Upper lobe of left lung (tissue), 6 donors: ENCODE data around the gene PIP4K2C. TPM values are rescaled to one million over a fixed set of nuclear protein-coding genes. Genes with fewer than 3 reads are reported as not detected.

ENCODE experiments used
- ATAC-seq, 2 donors: fragments of 200-7000 bp; cut with Tn5 transposase; one replicate each; pipeline ENCODE4 v1.9.1; 2022; ENCODE audit warnings: mild to moderate bottlenecking in 2 of 2, moderate library complexity in 2 of 2; ENCODE audit not compliant: low FRiP score in 2 of 2
- DNase-seq, 2 donors: peaks; one replicate each; pipeline ENCODE4 v3.0.0-alpha.2; 2019 to 2020
- H3K27ac ChIP-seq, 4 donors: fragments of 200-600 bp; sonication (generic); one replicate each; pipeline ENCODE4 v1.5.1; 2016 to 2019
- H3K27me3 ChIP-seq, 4 donors: fragments of 200-600 bp; sonication (generic); one replicate each; pipeline ENCODE4 v1.5.1; 2017 to 2019
- H3K36me3 ChIP-seq, 4 donors: fragments of 200-600 bp; sonication (generic); one replicate each; pipeline ENCODE4 v1.5.1; 2016 to 2019
- H3K4me1 ChIP-seq, 4 donors: fragments of 200-600 bp; sonication (generic); one replicate each; pipeline ENCODE4 v1.5.1; 2018 to 2019
- H3K4me3 ChIP-seq, 4 donors: fragments of 200-600 bp; sonication (generic); one replicate each; pipeline ENCODE4 v1.5.1; 2017 to 2019; ENCODE audit warnings: mild to moderate bottlenecking in 2 of 4, moderate library complexity in 1 of 4
- H3K9me3 ChIP-seq, 4 donors: fragments of 200-600 bp; sonication (generic); one replicate each; pipeline ENCODE4 v1.5.1; 2018 to 2019
- EP300 ChIP-seq, 4 donors: sonication (generic); formaldehyde crosslinking; IDR thresholded peaks; one replicate each; pipeline ENCODE4 v1.5.1; 2017; ENCODE audit warnings: antibody characterized with exemption in 4 of 4, control low read depth in 2 of 4
- POLR2A ChIP-seq, 4 donors: fragments of 450-650 bp; IDR thresholded peaks; one replicate each; pipeline ENCODE4 v1.5.1; 2016 to 2017; ENCODE audit warnings: antibody characterized with exemption in 4 of 4, mild to moderate bottlenecking in 2 of 4
- POLR2AphosphoS5 ChIP-seq, 2 donors: sonication (generic); formaldehyde crosslinking; IDR thresholded peaks; one replicate each; pipeline ENCODE4 v1.5.1; 2017; ENCODE audit warnings: antibody characterized with exemption in 2 of 2
- WGBS, 2 donors: methylation state at CpG; one replicate each; pipeline ENCODE4 v1.1.5; 2017 to 2018; 5-methylcytosine and 5-hydroxymethylcytosine counted together
- total RNA-seq, 6 donors: library from RNA; depleted of rRNA in 4 of 6; stranded (reverse); fragments of >200 nt in 4 of 6; gene quantifications; one replicate each; pipeline versions ENCODE4 v1.1.0 to v1.2.1, GENCODE V29; 2016 to 2021
- TF ChIP-seq, protein P1 (sequence below), 6 experiments: fragments of 450-650 bp in 4 of 6; fragments of 200-600 bp in 2 of 6; sonication (generic) in 2 of 6; IDR thresholded peaks; one replicate each; pipeline ENCODE4 v1.5.1; 2016 to 2019; ENCODE audit warnings: antibody characterized with exemption in 6 of 6
- donor health status: DM: no; HTN: no; CAD: no; lungs with moderate emphysema.
- donor health status: DM: no; HTN: yes; CAD: no; lungs with severe emphysema.

PIP4K2C gene
- total RNA-seq, 6 donors from 2014 or later: 13.4 to 56.7 (median 30.7) TPM

DNA sequence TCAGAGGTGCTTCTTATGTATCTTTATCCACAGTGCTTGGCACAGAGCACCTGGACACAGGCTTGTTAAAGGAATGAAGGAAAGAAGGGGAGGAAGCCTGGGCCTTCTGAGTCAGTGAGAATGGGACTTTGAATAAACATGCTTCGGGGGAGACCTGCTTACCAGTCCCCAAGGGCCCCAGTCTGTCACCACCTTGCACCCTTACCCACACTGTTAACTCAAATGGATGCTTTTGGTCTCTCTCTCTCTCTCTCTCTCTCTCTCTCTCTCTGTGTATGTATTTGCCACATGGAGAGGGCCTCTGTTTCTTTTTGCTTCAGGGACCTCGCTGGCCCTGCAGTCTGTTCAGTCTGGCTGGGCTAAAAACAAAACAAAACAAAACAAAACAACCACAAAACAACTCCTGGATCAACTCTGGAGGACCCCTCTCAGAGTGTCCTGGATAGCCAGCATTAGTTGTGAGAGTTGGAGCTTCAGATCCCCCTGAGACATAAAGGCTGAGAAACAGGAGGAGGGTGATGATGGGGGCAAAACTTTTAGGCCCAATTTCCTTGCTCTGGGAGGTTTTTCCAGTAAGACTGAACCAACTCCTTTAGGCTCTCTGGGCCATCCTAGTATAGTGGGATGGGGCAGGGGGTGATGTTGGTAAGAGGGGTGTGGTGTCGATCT lies 39.2 kb upstream of the PIP4K2C start:
- H3K9me3 ChIP-seq: no peaks in the 10 kb centered on the region
- H3K27ac ChIP-seq: no peak overlapping the region
- TF ChIP-seq POLR2A (IDR thresholded peaks at IDR 0.05): no peak
- TF ChIP-seq, protein P1, sequence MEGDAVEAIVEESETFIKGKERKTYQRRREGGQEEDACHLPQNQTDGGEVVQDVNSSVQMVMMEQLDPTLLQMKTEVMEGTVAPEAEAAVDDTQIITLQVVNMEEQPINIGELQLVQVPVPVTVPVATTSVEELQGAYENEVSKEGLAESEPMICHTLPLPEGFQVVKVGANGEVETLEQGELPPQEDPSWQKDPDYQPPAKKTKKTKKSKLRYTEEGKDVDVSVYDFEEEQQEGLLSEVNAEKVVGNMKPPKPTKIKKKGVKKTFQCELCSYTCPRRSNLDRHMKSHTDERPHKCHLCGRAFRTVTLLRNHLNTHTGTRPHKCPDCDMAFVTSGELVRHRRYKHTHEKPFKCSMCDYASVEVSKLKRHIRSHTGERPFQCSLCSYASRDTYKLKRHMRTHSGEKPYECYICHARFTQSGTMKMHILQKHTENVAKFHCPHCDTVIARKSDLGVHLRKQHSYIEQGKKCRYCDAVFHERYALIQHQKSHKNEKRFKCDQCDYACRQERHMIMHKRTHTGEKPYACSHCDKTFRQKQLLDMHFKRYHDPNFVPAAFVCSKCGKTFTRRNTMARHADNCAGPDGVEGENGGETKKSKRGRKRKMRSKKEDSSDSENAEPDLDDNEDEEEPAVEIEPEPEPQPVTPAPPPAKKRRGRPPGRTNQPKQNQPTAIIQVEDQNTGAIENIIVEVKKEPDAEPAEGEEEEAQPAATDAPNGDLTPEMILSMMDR (IDR thresholded peaks at IDR 0.05): no peak
- no peak for TF ChIP-seq EP300 (IDR thresholded peaks at IDR 0.05)
- no peak for TF ChIP-seq POLR2AphosphoS5 (IDR thresholded peaks at IDR 0.05)
- ATAC-seq (no peak), DNase-seq (no peak)
- peaks cover 0 to 18% (median 10%) of the 10 kb centered on the region in 4 donors for H3K27me3 ChIP-seq
- H3K4me3 ChIP-seq: no peak overlapping the region
- H3K4me1 ChIP-seq: peaks cover 9 to 21% (median 12%) of the 10 kb centered on the region in 4 donors
- H3K36me3 ChIP-seq: no peaks in the 10 kb centered on the region
- 78 to 90% methylated on average over 3 of the region's 3 CpGs for WGBS, 2 donors

DNA sequence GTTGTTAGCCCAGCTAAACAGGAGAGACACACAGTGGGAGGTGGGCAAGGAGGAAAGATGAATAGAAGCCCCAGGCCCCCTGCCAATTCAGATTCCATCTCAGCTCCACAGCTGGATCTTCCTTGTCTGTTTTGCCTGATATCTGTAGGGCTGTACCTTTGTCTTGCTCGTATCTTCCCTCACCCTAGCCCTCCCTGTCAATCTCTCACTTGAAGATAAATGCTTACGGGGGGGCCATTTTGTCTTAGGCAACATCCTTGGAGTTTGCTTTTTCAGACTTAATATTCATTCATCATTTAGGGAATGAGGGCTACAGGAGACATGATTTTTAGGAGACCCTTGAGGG lies 38.7 kb upstream of the PIP4K2C start:
- 87 to 89% methylated on average over 2 of the region's 2 CpGs for WGBS, 2 donors
- no peak overlapping the region for H3K27ac ChIP-seq

DNA sequence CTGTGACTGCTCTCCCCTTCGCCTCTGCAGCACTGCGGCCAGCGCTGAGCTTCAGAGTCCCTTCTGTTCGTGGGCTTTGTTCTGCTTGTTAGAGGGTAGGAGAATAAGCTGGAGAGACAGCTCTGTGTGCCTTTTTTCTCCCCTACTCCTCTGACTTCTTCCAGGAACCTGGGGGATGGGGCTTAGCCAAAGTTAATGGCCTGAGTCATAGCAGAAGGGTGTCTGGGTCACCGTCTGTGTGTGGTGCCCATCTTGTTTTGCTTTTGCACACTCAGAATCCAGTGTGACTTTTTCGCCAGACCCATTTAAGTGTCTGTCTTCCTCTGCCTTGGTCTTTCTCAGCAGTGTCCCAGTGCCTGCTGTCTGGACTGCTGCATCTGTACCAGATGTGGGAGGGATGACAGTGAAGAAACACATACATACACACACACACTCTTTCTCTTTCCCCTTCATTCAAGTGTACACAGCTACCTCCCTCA lies 38.1 kb upstream of the PIP4K2C start:
- Histone ChIP-seq H3K4me3 (no peak overlapping the region), H3K27me3 (peaks cover 0 to 18% (median 10%) of the 10 kb centered on the region in 4 donors), H3K4me1 (peaks cover 7 to 15% (median 10%) of the 10 kb centered on the region in 4 donors), H3K27ac (no peak overlapping the region), H3K36me3 (no peaks in the 10 kb centered on the region), H3K9me3 (no peaks in the 10 kb centered on the region)
- WGBS, 2 donors: 70 to 76% methylated on average over 6 of the region's 6 CpGs
- ATAC-seq (no peak), DNase-seq (no peak)
- TF ChIP-seq, protein P1 (IDR thresholded peaks at IDR 0.05): no peak
- TF ChIP-seq POLR2AphosphoS5 (IDR thresholded peaks at IDR 0.05) (no peak), POLR2A (IDR thresholded peaks at IDR 0.05) (no peak), EP300 (IDR thresholded peaks at IDR 0.05) (no peak)

More for the DNA sequence above, 38.7 kb upstream of the PIP4K2C start:
- no peak for ATAC-seq
- Histone ChIP-seq H3K4me3 (no peak overlapping the region), H3K36me3 (no peaks in the 10 kb centered on the region), H3K27me3 (peaks cover 0 to 18% (median 10%) of the 10 kb centered on the region in 4 donors), H3K4me1 (peaks cover 9 to 19% (median 11%) of the 10 kb centered on the region in 4 donors), H3K9me3 (no peaks in the 10 kb centered on the region)
- TF ChIP-seq EP300 (IDR thresholded peaks at IDR 0.05) (no peak), POLR2AphosphoS5 (IDR thresholded peaks at IDR 0.05) (no peak), POLR2A (IDR thresholded peaks at IDR 0.05) (no peak)
- TF ChIP-seq, protein P1 (IDR thresholded peaks at IDR 0.05): no peak
- DNase-seq: no peak

DNA sequence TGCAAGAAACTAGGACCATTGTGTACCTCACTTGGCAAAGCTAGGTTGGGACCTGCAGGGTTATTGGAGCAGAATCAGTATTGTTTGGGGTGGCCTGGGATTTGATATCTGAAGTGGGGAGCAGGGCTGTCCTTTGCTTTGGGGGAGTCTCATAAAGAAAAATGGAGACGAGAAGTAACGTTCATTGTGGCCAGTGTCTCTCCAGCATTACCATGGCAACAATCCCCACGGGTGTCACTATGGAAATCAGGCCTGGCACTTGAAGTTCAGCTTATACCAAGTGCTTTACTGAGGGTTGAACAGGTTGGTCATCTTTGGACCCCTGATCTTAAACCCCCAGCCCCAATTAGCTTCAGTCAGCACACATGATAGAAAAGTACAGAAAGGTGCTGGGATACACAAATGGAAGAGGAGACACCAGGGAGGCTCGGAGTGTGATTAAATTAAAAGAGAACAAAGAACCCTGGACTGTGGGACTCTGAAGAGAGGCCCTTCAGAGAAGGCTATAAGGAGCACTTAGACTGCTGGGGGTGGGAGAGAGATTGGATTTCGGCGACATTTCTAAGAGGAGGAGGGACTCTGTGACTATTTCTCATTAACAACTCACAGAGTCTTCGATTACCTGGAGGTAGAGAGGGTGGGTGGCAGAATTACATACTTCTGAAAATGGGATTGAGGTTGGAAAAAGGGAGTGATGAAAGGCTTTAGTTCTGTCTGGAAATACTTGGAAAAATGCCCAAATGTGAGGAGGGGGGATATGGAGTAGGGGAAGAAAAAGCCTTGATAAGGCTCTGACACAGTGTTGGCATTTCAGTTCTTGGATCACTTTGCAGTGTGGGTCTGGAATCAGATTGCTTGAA lies 37.4 kb upstream of the PIP4K2C start:
- no peak for ATAC-seq
- TF ChIP-seq POLR2A (IDR thresholded peaks at IDR 0.05) (no peak), POLR2AphosphoS5 (IDR thresholded peaks at IDR 0.05) (no peak), EP300 (IDR thresholded peaks at IDR 0.05) (no peak)
- TF ChIP-seq, protein P1 (IDR thresholded peaks at IDR 0.05): no peak
- peaks cover 0 to 18% (median 10%) of the 10 kb centered on the region in 4 donors for H3K27me3 ChIP-seq
- WGBS, 2 donors: 62 to 63% methylated on average over 7 of the region's 7 CpGs
- H3K4me1 ChIP-seq: peaks cover 7 to 15% (median 10%) of the 10 kb centered on the region in 4 donors
- H3K9me3 ChIP-seq: no peaks in the 10 kb centered on the region
- no peak overlapping the region for H3K4me3 ChIP-seq
- DNase-seq: no peak
- H3K36me3 ChIP-seq: no peaks in the 10 kb centered on the region
- no peak overlapping the region for H3K27ac ChIP-seq
